IMR-90 (cell line): ENCODE measurements around the gene ZNF692. TPM values are rescaled to one million over a fixed set of nuclear protein-coding genes. Genes with fewer than 3 reads are reported as not detected.

Experiments used
- ATAC-seq: fragments of 200-7000 bp; cut with Tn5 transposase; 2 replicates; pipeline ENCODE4 v1.9.1; 2020; ENCODE audit warnings: low read depth, mild to moderate bottlenecking, moderate library complexity
- BruUV-seq: library from RNA; stranded (reverse); fragments of 400-500 nt; replicated peaks from 2 replicates; lab custom pipeline; 2021; lab: Mats Ljungman, UMichigan
- CTCF ChIA-PET: fragments of 300-600 bp; formaldehyde crosslinking; extraction: SDS; loops from one replicate; lab custom pipeline; 2021; ENCODE audit warnings: antibody characterized with exemption; lab: Yijun Ruan, JAX
- POLR2A ChIA-PET: fragments of 300-600 bp; sonication (Branson Sonifier 250); formaldehyde crosslinking; loops from one replicate; lab custom pipeline; 2022; ENCODE audit warnings: antibody characterized with exemption; ENCODE audit not compliant: unreplicated experiment; lab: Charles Lee
- DNase-seq: peaks from one replicate; pipeline ENCODE4 v3.0.0; 2013
- H2AFZ ChIP-seq: replicated peaks from 2 replicates; pipeline ENCODE3; 2013; ENCODE audit warnings: low read length, mild to moderate bottlenecking; ENCODE audit not compliant: poor library complexity
- H2AK5ac ChIP-seq: 2 replicates; pipeline ENCODE4 v1.6.1; 2013; ENCODE audit warnings: low read depth, low read length, inconsistent platforms
- H2AK9ac ChIP-seq: replicated peaks from 2 replicates; pipeline ENCODE3; 2013; ENCODE audit warnings: mild to moderate bottlenecking, low read depth, low read length, moderate library complexity; ENCODE audit not compliant: poor library complexity
- H2BK120ac ChIP-seq: 2 replicates; pipeline ENCODE4 v1.6.1; 2013; ENCODE audit warnings: low read depth, low read length, inconsistent platforms
- H2BK15ac ChIP-seq: 3 replicates; pipeline ENCODE4 v1.6.1; 2013; ENCODE audit warnings: low read depth, low read length, inconsistent platforms
- H2BK20ac ChIP-seq: 2 replicates; pipeline ENCODE4 v1.6.1; 2013; ENCODE audit warnings: low read depth, mild to moderate bottlenecking, inconsistent platforms, low read length, moderate library complexity
- H2BK5ac ChIP-seq: 2 replicates; pipeline ENCODE4 v1.6.1; 2013; ENCODE audit warnings: mild to moderate bottlenecking, low read depth, low read length, inconsistent platforms; ENCODE audit not compliant: poor library complexity, severe bottlenecking
- H3K14ac ChIP-seq: replicated peaks from 2 replicates; pipeline ENCODE4 v1.6.1; 2013; ENCODE audit warnings: low read depth, low read length, inconsistent platforms
- H3K18ac ChIP-seq: 2 replicates; pipeline ENCODE4 v1.6.1; 2013; ENCODE audit warnings: low read depth, low read length, control low read depth
- H3K23ac ChIP-seq: 2 replicates; pipeline ENCODE4 v1.6.1; 2013; ENCODE audit warnings: low read depth, low read length, inconsistent platforms
- H3K27ac ChIP-seq: 2 replicates; pipeline ENCODE4 v1.5.1; 2013; ENCODE audit warnings: mild to moderate bottlenecking, control low read depth, low read length; ENCODE audit not compliant: insufficient read depth
- H3K27me3 ChIP-seq: 2 replicates; pipeline ENCODE4 v1.6.1; 2013; ENCODE audit warnings: low read length; ENCODE audit not compliant: control insufficient read depth, insufficient read depth
- H3K36me3 ChIP-seq: 2 replicates; pipeline ENCODE4 v1.6.1; 2013; ENCODE audit warnings: low read length, mixed read lengths; ENCODE audit not compliant: control insufficient read depth, insufficient read depth
- H3K4ac ChIP-seq: 2 replicates; pipeline ENCODE4 v1.6.1; 2013; ENCODE audit warnings: low read depth, low read length, inconsistent platforms
- H3K4me1 ChIP-seq: 2 replicates; pipeline ENCODE4 v1.6.1; 2013; ENCODE audit warnings: low read length, mixed read lengths; ENCODE audit not compliant: control insufficient read depth, insufficient read depth
- H3K4me2 ChIP-seq: 2 replicates; pipeline ENCODE4 v1.6.1; 2013; ENCODE audit warnings: low read depth, mild to moderate bottlenecking, control low read depth, low read length, moderate library complexity
- H3K4me3 ChIP-seq: 2 replicates; pipeline ENCODE4 v1.5.1; 2013; ENCODE audit warnings: low read depth, mild to moderate bottlenecking, control low read depth, low read length, moderate library complexity; ENCODE audit not compliant: insufficient read depth
- H3K56ac ChIP-seq: 2 replicates; pipeline ENCODE4 v1.6.1; 2013; ENCODE audit warnings: low read length, inconsistent platforms; ENCODE audit not compliant: insufficient read depth; ENCODE audit errors: extremely low read depth
- H3K79me1 ChIP-seq, 2 experiments: 2 replicates each; pipeline ENCODE4 v1.6.1; 2013; ENCODE audit warnings: low read length in 2 of 2, inconsistent platforms in 1 of 2, low read depth in 1 of 2
- H3K9ac ChIP-seq: 2 replicates; pipeline ENCODE4 v1.6.1; 2013; ENCODE audit warnings: low read depth, low read length, control low read depth
- H3K9me1 ChIP-seq: 2 replicates; pipeline ENCODE4 v1.6.1; 2013; ENCODE audit warnings: low read length, inconsistent platforms; ENCODE audit not compliant: insufficient read depth
- H3K9me3 ChIP-seq: 2 replicates; pipeline ENCODE4 v1.6.1; 2013; ENCODE audit warnings: low read length; ENCODE audit not compliant: control insufficient read depth, insufficient read depth
- H4K20me1 ChIP-seq: 2 replicates; pipeline ENCODE4 v1.6.1; 2013; ENCODE audit warnings: low read length, inconsistent platforms; ENCODE audit not compliant: insufficient read depth
- H4K5ac ChIP-seq: 2 replicates; pipeline ENCODE4 v1.6.1; 2013; ENCODE audit warnings: mild to moderate bottlenecking, low read depth, low read length, control low read depth
- H4K8ac ChIP-seq, 2 experiments: 2 replicates each; pipeline ENCODE4 v1.6.1; 2013; ENCODE audit warnings: low read depth in 2 of 2, low read length in 2 of 2, control low read depth in 1 of 2, inconsistent platforms in 1 of 2
- H4K91ac ChIP-seq: 2 replicates; pipeline ENCODE4 v1.6.1; 2013; ENCODE audit warnings: low read depth, low read length, inconsistent platforms; ENCODE audit not compliant: insufficient read depth
- CHD1 ChIP-seq: IDR thresholded peaks from 2 replicates; pipeline ENCODE4 v1.6.1; 2012; ENCODE audit warnings: low read depth, low read length, improper control_type of control experiment
- FOS ChIP-seq: fragments of 150-350 bp; IDR thresholded peaks from 2 replicates; pipeline ENCODE4 v1.6.1; 2016; ENCODE audit warnings: low read depth, low read length
- MXI1 ChIP-seq: IDR thresholded peaks from 2 replicates; pipeline ENCODE4 v1.6.1; 2012; ENCODE audit warnings: low read depth, mild to moderate bottlenecking, low read length, moderate library complexity, borderline replicate concordance
- NFE2L2 ChIP-seq: fragments of 150-350 bp; IDR thresholded peaks from 2 replicates; pipeline ENCODE4 v1.6.1; 2016; ENCODE audit warnings: low read depth, mild to moderate bottlenecking, low read length
- POLR2A ChIP-seq: IDR thresholded peaks from 2 replicates; pipeline ENCODE4 v1.6.1; 2012; ENCODE audit warnings: mild to moderate bottlenecking, low read depth, low read length
- RCOR1 ChIP-seq: IDR thresholded peaks from 2 replicates; pipeline ENCODE4 v1.6.1; 2012; ENCODE audit warnings: mild to moderate bottlenecking, low read length, improper control_type of control experiment; ENCODE audit not compliant: insufficient replicate concordance
- SMC3 ChIP-seq: fragments of 150-350 bp; IDR thresholded peaks from 2 replicates; pipeline ENCODE4 v1.6.1; 2016; ENCODE audit warnings: low read depth, mild to moderate bottlenecking, antibody characterized with exemption, low read length, moderate library complexity
- WGBS, 2 experiments: methylation state at CpG; one replicate each; pipeline versions ENCODE4 v1.1.5 to v1.1.7; 2013; ENCODE audit warnings: missing lambda C conversion rate in 2 of 2; ENCODE audit not compliant: insufficient read length in 1 of 2; ENCODE audit errors: extremely low coverage in 2 of 2; 5-methylcytosine and 5-hydroxymethylcytosine counted together
- dilution Hi-C: fragments of 300-500 bp; cut with HindIII; formaldehyde crosslinking; loops from one replicate; pipeline ENCODE4 v1.14.3; 2018; ENCODE audit warnings: low sequenced_read_pairs; ENCODE audit not compliant: unreplicated experiment
- in situ Hi-C: fragments of 300-500 bp; cut with MboI; formaldehyde crosslinking; loops from 3 replicates; pipeline ENCODE4 v1.14.3; 2019; ENCODE audit warnings: low sequenced_read_pairs, inconsistent platforms, mixed read lengths
- intact Hi-C: fragments of 100-400 bp; cut with micrococcal nuclease; formaldehyde crosslinking; loops from 2 replicates; pipeline ENCODE4 v1.10.0; 2022
- polyA plus RNA-seq, 3 experiments: library from polyadenylated mRNA; depleted of rRNA; stranded (reverse); fragments of >200 nt; gene quantifications; 2 replicates each; pipeline ENCODE4 v1.2.3, GENCODE V29; 2012; ENCODE audit warnings: low replicate concordance in 1 of 3
- total RNA-seq: library from RNA; depleted of rRNA; stranded (reverse); fragments of >200 nt; gene quantifications from 2 replicates; pipeline ENCODE4 v1.2.3, GENCODE V29; 2012
- TF ChIP-seq, protein P1 (sequence below): conservative IDR thresholded peaks from 2 replicates; pipeline ENCODE4 v1.5.1; 2012; ENCODE audit warnings: mild to moderate bottlenecking, low read depth, low read length, improper control_type of control experiment

The ZNF692 gene
- total and polyA plus RNA-seq, 2 of the 4 experiments (the other 2 are of a cell fraction): 7.3 to 50.4 TPM

DNA sequence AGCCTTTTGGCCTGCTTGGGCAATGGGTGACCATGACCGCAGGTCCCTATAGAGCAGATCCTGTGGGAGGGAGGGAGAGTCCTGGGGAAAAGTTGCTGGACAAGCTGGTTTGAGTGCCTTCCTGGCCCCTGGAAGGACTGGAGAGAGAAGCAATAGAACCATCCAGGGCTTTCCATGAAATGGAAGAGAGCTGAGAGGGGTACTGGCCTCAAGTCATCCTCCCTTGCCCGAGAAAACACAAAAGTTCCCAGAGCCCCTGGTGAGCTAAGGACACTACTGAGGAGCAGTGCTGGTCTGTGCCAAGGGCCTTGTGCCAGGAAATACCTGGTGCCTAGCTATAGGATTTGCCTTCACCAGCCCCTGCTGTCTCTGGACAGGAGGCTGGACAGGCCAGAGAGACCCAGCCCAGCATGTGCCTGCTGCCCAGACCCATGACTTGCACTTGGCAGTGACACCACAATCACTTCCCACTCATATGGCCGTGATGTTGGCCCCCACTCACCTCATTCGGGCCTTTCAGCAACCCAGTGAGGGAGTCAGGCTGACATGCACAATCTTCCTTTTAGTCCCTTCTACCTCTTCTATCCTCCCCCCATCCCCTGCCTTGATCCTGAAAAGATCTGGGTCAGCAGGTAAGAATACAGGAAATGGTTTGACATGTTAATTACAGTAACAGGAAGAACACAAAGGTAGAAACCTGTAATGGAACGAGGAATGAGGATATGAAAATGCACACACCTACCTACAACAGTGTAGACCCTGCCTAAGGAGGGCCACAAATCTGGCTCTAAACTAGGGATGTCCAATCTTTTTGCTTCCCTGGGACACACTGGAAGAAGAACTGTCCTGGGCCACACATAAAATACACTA lies 40.1 kb downstream of the ZNF692 start (continued):
- TF ChIP-seq RCOR1 (no peak), POLR2A (no peak), FOS (no peak)

DNA sequence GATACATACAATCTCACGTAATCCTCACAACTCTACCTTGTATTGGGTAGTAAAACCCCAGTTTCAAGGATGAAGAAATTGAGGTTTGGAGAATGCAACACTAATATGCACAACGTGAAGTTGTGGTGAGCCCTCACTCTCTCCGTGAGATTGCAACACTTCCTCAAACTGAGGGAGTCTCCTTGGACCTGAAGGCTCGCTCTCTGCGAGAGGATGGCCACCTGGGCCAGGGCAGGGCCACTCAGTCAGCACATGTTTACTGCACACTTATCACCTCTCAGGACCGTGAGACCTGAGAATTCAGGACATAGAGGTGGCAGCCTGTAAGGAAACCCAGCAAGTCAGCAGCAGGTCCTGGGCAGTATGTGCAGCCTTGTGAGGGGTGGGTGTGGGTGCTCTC lies 41.8 kb downstream of the ZNF692 start:
- H2BK5ac ChIP-seq: no peak overlapping the region
- peaks cover 32% of the 10 kb centered on the region for H3K9me1 ChIP-seq
- H2BK120ac ChIP-seq: no peak overlapping the region
- ATAC-seq (no peak), DNase-seq (no peak)
- no peaks in the 10 kb centered on the region for H3K9me3 ChIP-seq
- peaks cover 57% of the 10 kb centered on the region for H3K36me3 ChIP-seq
- no peak overlapping the region for H3K18ac ChIP-seq
- TF ChIP-seq MXI1: no peak
- TF ChIP-seq SMC3: no peak
- no peak for TF ChIP-seq CHD1
- no peak for TF ChIP-seq NFE2L2
- TF ChIP-seq, protein P1, sequence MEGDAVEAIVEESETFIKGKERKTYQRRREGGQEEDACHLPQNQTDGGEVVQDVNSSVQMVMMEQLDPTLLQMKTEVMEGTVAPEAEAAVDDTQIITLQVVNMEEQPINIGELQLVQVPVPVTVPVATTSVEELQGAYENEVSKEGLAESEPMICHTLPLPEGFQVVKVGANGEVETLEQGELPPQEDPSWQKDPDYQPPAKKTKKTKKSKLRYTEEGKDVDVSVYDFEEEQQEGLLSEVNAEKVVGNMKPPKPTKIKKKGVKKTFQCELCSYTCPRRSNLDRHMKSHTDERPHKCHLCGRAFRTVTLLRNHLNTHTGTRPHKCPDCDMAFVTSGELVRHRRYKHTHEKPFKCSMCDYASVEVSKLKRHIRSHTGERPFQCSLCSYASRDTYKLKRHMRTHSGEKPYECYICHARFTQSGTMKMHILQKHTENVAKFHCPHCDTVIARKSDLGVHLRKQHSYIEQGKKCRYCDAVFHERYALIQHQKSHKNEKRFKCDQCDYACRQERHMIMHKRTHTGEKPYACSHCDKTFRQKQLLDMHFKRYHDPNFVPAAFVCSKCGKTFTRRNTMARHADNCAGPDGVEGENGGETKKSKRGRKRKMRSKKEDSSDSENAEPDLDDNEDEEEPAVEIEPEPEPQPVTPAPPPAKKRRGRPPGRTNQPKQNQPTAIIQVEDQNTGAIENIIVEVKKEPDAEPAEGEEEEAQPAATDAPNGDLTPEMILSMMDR: no peak
- no peak overlapping the region for H3K23ac ChIP-seq
- H4K8ac ChIP-seq: no peak overlapping the region
- H2BK20ac ChIP-seq: no peak overlapping the region
- no peak overlapping the region for H2BK15ac ChIP-seq
- H2AK5ac ChIP-seq: no peak overlapping the region
- H3K9ac ChIP-seq: no peak overlapping the region
- dilution Hi-C loops (no loop called here), in situ Hi-C loops (no loop called here), intact Hi-C loops (no loop called here)
- no peak overlapping the region for H3K4me3 ChIP-seq
- H3K14ac ChIP-seq: no peak overlapping the region
- H3K79me1 ChIP-seq: peaks cover 42 to 68% of the 10 kb centered on the region in 2 experiments
- no peak overlapping the region for H3K4me2 ChIP-seq
- H3K27me3 ChIP-seq: no peaks in the 10 kb centered on the region
- no peak overlapping the region for H2AFZ ChIP-seq
- no TSS peak for BruUV-seq
- no peak overlapping the region for H3K56ac ChIP-seq
- POLR2A ChIA-PET: no interaction called here
- H3K4ac ChIP-seq: no peak overlapping the region
- H3K27ac ChIP-seq: no peak overlapping the region
- no peak overlapping the region for H4K91ac ChIP-seq
- H4K5ac ChIP-seq: no peak overlapping the region
- CTCF ChIA-PET: no interaction called here
- no peak overlapping the region for H2AK9ac ChIP-seq
- H4K20me1 ChIP-seq: peaks cover 20% of the 10 kb centered on the region; the same call in 1 of the 2 replicates
- WGBS, 2 experiments: no CpG with 5 or more reads among the region's 6 CpGs
- H3K4me1 ChIP-seq: peaks cover 13% of the 10 kb centered on the region
